Measurements from ENCODE around the gene KCNQ1. TPM values are rescaled to one million over a fixed set of nuclear protein-coding genes. Genes with fewer than 3 reads are reported as not detected.

The KCNQ1 gene
- polyA plus RNA-seq, 1 donor from 2014 or later: not detected

- Histone ChIP-seq H4K20me1 (ENCODE audit: insufficient read depth) (no peaks in the 10 kb centered on the region), H3K79me2 (replicated peaks; ENCODE audit: insufficient read depth, low read length) (no peaks in the 10 kb centered on the region), H2AFZ (ENCODE audit: low read depth, low read length) (no peak overlapping the region), H3K9ac (ENCODE audit: low read length) (no peak overlapping the region), H3K27me3 (ENCODE audit: insufficient read depth, low read depth, low read length) (no peaks in the 10 kb centered on the region), H3K9me2 (ENCODE audit: insufficient read depth, low read length) (no peaks in the 10 kb centered on the region), H3K4me2 (ENCODE audit: low read length) (no peak overlapping the region), H3K4me3 (ENCODE audit: low read length) (no peak overlapping the region), H3F3A (ENCODE audit: insufficient read depth, low read length, poor library complexity, severe bottlenecking) (no peaks in the 10 kb centered on the region), H3K36me3 (ENCODE audit: insufficient read depth, low read length) (no peaks in the 10 kb centered on the region), H3K9me3 (ENCODE audit: low read length) (no peaks in the 10 kb centered on the region), H3K27ac (ENCODE audit: low read length) (no peak overlapping the region)
- TF ChIP-seq TAF1 (IDR thresholded peaks at IDR 0.05; ENCODE audit: low read depth) (no peak), RAD21 (conservative IDR thresholded peaks at IDR 0.05) (no peak), SMC3 (conservative IDR thresholded peaks at IDR 0.05; ENCODE audit: poor library complexity) (no peak)
These were observed 90.3 kb downstream of the KCNQ1 start for GRCh38 chr11:2534957-2535672.

- H3K9me3 ChIP-seq (ENCODE audit: low read length): no peaks in the 10 kb centered on the region
- H3K27ac ChIP-seq (ENCODE audit: low read length): no peak overlapping the region
- no peaks in the 10 kb centered on the region for H3K27me3 ChIP-seq (ENCODE audit: insufficient read depth, low read depth, low read length)
- H3F3A ChIP-seq (ENCODE audit: insufficient read depth, low read length, poor library complexity, severe bottlenecking): no peaks in the 10 kb centered on the region
- TF ChIP-seq CTCF (IDR thresholded peaks at IDR 0.05; ENCODE audit: poor library complexity, severe bottlenecking): no peak
- no peak for TF ChIP-seq EZH2 (IDR thresholded peaks at IDR 0.05; ENCODE audit: borderline replicate concordance, insufficient read depth, low read length, poor library complexity, severe bottlenecking)
- no peak for TF ChIP-seq POLR2AphosphoS5 (IDR thresholded peaks at IDR 0.05)
- TF ChIP-seq EP300 (conservative IDR thresholded peaks at IDR 0.05; ENCODE audit: poor library complexity, severe bottlenecking): no peak
- no peak for TF ChIP-seq TAF1 (IDR thresholded peaks at IDR 0.05; ENCODE audit: low read depth)
- TF ChIP-seq REST (IDR thresholded peaks at IDR 0.05; ENCODE audit: borderline replicate concordance): no peak
- no peak for TF ChIP-seq MXI1 (conservative IDR thresholded peaks at IDR 0.05; ENCODE audit: poor library complexity, severe bottlenecking)
- TF ChIP-seq SMC3 (conservative IDR thresholded peaks at IDR 0.05; ENCODE audit: poor library complexity): no peak
- no peak for TF ChIP-seq RAD21 (conservative IDR thresholded peaks at IDR 0.05)
- no peaks in the 10 kb centered on the region for H3K79me2 ChIP-seq (replicated peaks; ENCODE audit: insufficient read depth, low read length)
- H3K9ac ChIP-seq (ENCODE audit: low read length): no peak overlapping the region
- H2AFZ ChIP-seq (ENCODE audit: low read depth, low read length): no peak overlapping the region
- no peaks in the 10 kb centered on the region for H4K20me1 ChIP-seq (ENCODE audit: insufficient read depth)
- H3K4me2 ChIP-seq (ENCODE audit: low read length): no peak overlapping the region
- no peaks in the 10 kb centered on the region for H3K36me3 ChIP-seq (ENCODE audit: insufficient read depth, low read length)
- H3K4me3 ChIP-seq (ENCODE audit: low read length): no peak overlapping the region
- no peaks in the 10 kb centered on the region for H3K9me2 ChIP-seq (ENCODE audit: insufficient read depth, low read length)
These were observed 91.0 kb downstream of the KCNQ1 start for GRCh38 chr11:2535673-2536439.

Data from neural cell (in vitro differentiated cells).